ENCODE measurements around the gene ZNF225.
A peak's percentile ranks its signal among the peaks of the same experiment; 100 is the strongest.
"Not testable (repeated sequence)": the region's sequence is repeated elsewhere in the genome, so short reads cannot be mapped to it uniquely, and the experiment has no call there.

Gene ZNF225

GRCh38 chr19:44163789-44164188 lies 50.6 kb downstream of the ZNF225 start:
- no peak for DNase-seq (ENCODE audit: low read depth in 2 of 2)

- DNase-seq (ENCODE audit: low read depth in 2 of 2), result no peak
Observed at GRCh38 chr19:44164327-44164672, 51.1 kb downstream of the ZNF225 start.

- DNase-seq (ENCODE audit: low read depth in 2 of 2), result peak; percentile 59 to 65
Observed at GRCh38 chr19:44164673-44165512, 51.7 kb downstream of the ZNF225 start, which contains the start of gene ZNF226. Gene ZNF226 (plus strand): TSS chr19:44165100. CDS start chr19:44170081, 4,981 bp downstream.

- not testable (repeated sequence) for DNase-seq (ENCODE audit: low read depth in 2 of 2)
Observed at GRCh38 chr19:44170660-44171059, 57.5 kb downstream of the ZNF225 start.

- DNase-seq (ENCODE audit: low read depth in 2 of 2), result no peak
Observed at GRCh38 chr19:44176590-44176989, 63.4 kb downstream of the ZNF225 start.

GRCh38 chr19:44180968-44181367 lies 67.8 kb downstream of the ZNF225 start:
- no peak for DNase-seq (ENCODE audit: low read depth in 2 of 2)

- DNase-seq (ENCODE audit: low read depth in 2 of 2), result no peak
Observed at GRCh38 chr19:44182145-44182544, 68.9 kb downstream of the ZNF225 start.
